22Rv1 (cell line): ENCODE measurements around the gene DEPDC1.

ENCODE experiments used
- CTCF ChIP-seq: fragments of 450-650 bp; IDR thresholded peaks from 2 replicates; pipeline ENCODE4 v1.5.1; 2017; ENCODE audit warnings: mild to moderate bottlenecking
- ZFX ChIP-seq: fragments of 450-650 bp; IDR thresholded peaks from 2 replicates; pipeline ENCODE4 v1.6.1; 2017; ENCODE audit warnings: antibody characterized with exemption, borderline replicate concordance

GRCh38 chr1:68490046-68490651 lies 6.7 kb downstream of the DEPDC1 start:
- no peak for TF ChIP-seq CTCF
- TF ChIP-seq ZFX: no peak
